ENCODE measurements around the gene SLC25A1.
A peak's percentile ranks its signal among the peaks of the same experiment; 100 is the strongest.

- TF ChIP-seq PRDM15 (CRISPR knock-in tag; IDR thresholded peaks at IDR 0.05) (no peak), ZNF263 (CRISPR knock-in tag; IDR thresholded peaks at IDR 0.05; ENCODE audit: low read depth) (peak; percentile 34; the same call in 1 of the 2 replicates), CTCF (IDR thresholded peaks at IDR 0.05) (no peak)
These were observed 29.3 kb downstream of the SLC25A1 start for GRCh38 chr22:19149047-19149883.
